NCI-H510A (cell line): Measurements from ENCODE around the gene SYT1.
A peak's percentile ranks its signal among the peaks of the same experiment; 100 is the strongest.

Experiments
- DNase-seq: peaks from one replicate; lab custom pipeline; 2025; lab: John Stamatoyannopoulos, UW

Gene SYT1

DNA sequence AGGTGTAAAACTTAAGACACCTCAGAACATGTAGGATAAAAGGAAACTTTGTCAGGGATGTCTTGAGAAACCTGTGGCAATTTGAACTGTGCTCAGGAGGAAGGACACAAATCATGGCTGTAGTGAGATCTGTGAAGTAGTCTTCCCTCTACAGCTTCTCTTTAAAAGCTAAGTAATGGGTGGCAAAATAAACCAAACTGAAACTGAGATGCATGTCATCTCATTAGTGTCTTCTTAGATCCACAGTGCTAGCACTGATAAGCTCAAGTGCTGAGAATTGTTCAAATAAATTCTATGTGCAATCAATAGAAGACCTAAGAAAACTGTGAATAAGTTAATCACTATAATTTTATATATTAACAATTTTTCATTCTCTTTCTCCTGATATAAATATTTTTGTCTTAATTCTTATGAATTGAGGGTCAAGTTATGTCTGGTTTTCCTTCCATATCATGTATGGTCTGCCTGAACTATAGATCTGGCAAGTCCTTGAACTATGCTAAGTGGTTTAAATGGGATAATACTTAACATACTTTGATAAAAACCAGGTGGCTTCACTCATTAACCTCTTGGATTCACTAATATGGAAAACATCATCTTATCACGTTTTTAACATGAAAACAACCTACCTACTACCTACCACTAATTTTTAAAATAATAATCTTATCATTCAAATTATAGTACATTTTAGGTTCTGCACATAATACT, 27.2 kb downstream of the SYT1 start:
- no peak for DNase-seq

DNA sequence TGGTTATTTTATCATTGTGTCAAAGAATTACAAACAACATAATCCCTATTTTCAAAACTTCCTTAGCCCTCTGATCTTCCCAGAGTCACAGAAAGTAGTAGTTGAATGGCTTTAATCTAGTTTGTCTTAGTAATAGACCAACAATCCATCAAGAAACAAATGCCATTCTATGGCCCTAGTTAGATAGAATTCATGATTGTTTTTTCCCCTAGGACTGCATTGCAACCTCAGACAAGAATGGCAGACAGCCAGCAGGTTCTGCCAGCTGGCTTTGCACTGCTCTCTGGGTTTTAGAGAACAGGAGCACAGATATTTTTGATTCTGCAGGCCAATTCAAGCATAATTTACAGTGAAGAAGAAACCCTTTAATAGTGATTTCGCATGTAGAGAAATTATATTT, 33.8 kb downstream of the SYT1 start:
- no peak for DNase-seq

DNA sequence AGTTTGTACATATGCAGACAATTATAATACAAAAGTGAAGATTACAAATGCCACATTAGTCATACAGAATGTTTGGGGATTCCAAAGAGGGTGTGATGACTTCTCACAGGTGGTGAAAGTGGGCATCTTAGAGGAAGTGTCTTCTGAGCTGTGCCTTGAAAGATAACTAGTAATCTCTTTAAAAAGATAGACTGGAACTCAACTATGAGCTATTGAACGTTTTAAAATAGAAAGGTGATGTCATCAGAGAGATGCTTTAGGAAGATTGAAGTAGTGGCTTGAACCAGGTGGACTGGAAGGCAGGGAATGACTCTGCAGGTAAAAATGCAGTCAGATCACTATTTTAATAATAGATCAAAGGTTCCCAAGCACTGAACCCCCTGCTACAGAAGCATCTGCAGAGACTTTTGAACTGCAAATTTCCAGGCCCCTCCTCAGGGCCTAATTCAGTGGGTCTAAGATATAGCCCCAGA, 50.3 kb downstream of the SYT1 start:
- peak; percentile 14 for DNase-seq

DNA sequence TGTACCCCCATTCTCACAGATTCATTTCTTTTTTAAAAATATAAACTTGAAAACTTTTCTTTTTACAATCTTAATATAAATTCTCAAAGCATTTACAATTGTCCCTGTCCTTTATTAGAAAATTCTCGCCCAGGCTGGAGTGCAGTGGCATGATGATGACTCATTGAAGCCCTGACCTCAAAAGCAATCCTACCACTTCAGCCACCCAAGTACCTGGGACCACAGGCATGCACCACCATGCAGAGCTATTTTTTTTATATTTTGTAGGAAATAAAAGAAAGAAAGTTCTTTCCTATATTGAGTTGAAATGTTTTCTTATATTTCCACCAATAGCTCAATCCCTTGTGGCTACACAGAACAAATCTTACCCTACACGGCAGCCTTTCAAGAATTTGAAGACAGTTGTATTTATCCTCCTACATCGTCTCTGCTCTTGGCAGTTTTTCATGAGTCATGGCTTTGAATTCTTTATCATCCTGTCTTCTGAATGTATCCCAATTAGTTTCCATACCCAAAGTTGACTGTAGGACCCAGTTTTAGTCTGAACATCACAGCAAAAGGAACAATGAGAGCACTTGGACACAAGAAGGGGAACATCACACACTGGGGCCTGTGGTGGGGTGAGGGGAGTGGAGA, 52.4 kb downstream of the SYT1 start:
- DNase-seq = no peak

GRCh38 chr12:78917513-78917912, 52.9 kb downstream of the SYT1 start:
- no peak for DNase-seq

DNA sequence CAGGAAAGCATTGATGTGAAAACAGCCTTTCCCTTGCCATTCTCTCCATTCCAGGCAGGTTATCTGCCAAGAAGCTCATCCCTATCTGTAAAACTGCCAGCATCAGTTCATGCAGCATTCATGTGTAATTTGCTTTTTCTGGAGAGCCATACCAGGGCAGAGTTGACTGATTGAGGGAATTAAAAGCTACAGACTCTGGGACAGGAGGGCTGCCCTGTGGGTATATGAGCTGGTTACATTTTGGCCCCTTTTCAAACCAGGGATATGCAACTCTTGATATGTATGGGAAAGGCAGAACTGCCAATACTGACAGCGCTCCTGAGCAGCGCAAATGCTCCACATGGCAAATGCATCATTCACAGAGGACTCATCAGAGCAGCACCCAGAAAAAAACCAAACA, 53.7 kb downstream of the SYT1 start:
- no peak for DNase-seq

- no peak for DNase-seq
Observed at GRCh38 chr12:78928200-78929074, 63.9 kb downstream of the SYT1 start.

DNA sequence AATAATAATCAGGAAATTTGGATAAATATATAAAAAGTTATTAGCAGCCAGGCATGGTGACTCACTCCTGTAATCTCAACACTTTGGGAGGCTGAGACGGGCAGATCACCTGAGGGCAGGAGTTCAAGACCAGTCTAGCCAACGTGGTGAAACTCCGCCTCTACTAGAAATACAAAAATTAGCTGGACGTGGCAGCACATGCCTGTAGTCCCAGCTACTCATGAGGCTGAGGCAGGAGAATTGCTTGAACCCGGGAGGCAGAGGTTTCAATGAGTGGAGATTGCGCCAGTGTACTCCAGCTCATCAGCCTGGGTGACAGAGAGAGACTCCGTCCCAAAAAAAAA, 64.5 kb downstream of the SYT1 start:
- DNase-seq = no peak

- DNase-seq = no peak
Observed at GRCh38 chr12:78931466-78931990, 67.0 kb downstream of the SYT1 start.

DNA sequence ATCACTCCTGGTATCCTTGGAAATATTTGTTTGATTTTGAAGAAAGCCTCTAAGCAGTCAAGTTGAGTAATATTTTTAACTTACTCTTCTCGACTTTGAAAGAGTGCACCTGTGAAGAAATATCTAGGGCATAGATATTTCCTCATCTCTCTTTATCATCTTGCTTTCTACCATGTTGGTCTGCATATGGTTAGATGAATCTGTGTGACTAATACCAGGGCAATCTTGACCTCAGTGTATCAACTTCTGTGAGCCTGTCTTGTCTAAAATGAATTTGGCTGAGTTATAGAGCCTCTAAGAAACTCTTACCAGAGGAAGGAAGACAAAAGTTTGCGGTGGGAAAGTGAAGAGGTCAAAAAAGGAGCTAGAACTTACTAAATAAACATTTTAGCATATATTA, 68.4 kb downstream of the SYT1 start:
- DNase-seq = no peak

DNA sequence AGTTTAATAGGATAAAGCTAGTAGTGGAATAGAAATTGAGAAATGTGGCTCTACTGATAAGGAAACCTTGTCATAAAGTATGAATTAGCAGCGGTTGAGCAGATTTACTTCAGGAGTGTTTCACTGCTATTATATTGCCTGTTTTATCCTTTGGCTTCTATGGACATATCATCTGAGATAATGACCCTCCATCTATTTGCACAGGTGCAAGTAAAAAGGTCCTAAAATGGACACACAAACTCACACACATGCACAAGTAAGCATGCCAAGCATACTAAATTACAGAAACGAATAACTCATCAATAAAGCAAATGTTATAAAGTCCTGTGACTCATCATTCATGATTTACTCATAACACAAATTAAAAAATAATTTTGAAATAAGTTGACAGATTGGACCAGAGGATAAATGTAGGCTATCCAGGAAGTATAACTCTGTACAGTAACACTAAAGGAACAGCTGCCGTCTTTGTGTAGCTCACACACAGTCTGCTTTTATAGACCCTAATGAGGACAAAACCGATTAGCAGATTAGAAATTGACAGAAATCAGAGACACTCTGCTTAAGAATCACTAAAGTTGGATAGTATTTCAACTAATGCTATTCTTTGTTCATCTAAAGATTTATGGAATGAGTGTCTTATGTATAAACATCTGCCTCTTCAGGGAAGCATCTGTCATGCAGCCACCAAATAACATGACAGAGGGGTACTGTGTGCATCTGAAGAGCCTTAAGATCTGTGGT, 73.9 kb downstream of the SYT1 start:
- peak; percentile 53 for DNase-seq

- no peak for DNase-seq
Observed at GRCh38 chr12:78949532-78949931, 85.0 kb downstream of the SYT1 start.

- no peak for DNase-seq
Observed at GRCh38 chr12:78951803-78952551, 87.4 kb downstream of the SYT1 start.

GRCh38 chr12:78952552-78952929, 88.0 kb downstream of the SYT1 start:
- DNase-seq = no peak

- DNase-seq = no peak
Observed at GRCh38 chr12:78958941-78959340, 94.4 kb downstream of the SYT1 start.

- no peak for DNase-seq
Observed at GRCh38 chr12:78959556-78959955, 95.0 kb downstream of the SYT1 start.

DNA sequence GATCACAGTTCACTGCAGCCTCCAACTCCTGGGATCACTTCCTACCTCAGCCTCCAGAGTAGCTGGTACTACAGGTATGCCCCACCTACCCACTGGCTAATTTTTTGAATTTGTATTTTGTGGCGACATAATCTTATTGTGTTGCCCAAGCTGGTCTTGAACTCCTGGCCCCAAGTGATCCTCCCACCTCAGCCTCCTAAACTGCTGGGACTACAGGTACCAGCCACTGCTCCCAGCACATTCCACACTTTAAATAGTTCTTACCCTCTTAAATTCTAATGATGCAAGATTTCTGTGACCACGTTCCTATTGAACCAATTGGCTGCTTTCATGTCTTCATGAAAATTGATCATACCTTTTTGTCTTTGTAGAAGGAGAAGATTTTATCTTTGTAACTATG, 96.6 kb downstream of the SYT1 start:
- no peak for DNase-seq

DNA sequence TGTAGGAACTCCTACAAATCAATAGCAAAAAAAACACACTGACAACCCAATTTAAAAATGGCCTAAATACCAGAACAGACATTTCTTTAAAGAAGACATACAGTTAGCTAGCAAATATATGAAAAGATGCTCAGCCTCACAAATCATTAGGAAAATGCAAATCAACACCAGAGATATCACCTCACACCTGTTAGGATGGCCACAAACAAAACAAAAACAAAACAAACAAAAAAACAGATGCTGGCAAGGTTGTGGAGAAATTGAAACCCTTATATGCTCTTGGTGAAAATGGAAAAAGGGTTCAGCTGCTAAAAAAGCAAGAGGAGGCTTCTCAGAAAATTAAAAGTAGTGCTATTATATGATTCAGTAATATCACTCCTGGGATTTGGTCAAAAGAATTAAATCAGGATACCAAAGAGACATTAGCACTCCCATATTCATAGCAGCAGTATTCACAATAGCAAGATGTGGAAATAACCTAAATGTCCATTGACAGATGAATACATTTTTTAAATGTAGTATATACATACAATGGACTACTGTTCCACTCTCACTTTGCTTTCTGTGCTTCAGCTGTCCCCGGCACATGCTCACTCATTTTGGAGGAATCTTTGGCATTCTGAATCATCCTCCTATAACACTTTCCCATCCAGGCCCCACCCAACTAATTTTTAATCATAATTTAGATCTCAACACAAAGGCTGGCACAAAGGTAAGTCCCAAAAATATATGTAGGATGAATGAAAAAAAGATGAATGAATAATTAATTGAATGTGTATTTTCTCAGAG, 99.1 kb downstream of the SYT1 start:
- DNase-seq = no peak

DNA sequence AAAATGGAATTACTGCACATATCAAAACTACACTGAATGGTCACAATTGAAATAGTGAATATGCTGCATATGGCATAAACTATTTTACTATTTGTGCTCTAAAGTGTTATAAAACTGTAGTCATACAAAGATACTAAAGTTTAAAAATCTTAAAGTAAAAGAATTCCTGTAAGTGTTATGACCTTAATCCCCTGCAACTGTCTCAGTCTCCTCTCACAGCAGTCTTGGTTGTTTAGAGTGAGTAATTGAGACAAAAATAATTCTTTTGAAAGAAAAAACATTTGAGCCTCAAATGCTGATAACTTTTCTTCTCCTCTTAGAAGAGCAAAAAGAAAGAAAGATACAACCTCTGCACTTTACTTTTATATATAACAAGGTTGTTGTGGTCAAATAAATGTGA, 99.9 kb downstream of the SYT1 start:
- no peak for DNase-seq

- no peak for DNase-seq
Observed at GRCh38 chr12:78966062-78966461, 101.5 kb downstream of the SYT1 start.

DNA sequence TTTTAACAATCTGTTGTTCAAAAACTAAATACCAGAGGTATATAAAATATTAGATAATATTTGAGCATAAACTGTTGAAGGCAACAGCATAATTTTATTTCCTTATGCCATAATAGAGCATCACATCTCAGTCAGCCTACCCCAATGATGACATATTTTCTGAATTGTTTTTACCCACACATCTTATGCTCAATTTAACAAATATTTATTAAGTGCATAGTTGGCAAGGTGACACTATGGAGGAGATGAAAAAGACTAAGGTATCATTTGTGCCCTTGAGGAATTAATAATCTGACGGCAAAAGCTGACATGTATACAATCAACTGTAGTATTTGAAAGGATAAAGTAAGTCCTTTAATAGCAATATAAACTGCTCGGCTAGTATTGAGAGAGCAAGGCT, 102.4 kb downstream of the SYT1 start:
- no peak for DNase-seq
